Activated naive CD8-positive, alpha-beta T cell treated with anti-CD3 and anti-CD28 coated beads, Interleukin-2, amount 50 U/mL, for 24 hours (primary cell): Measurements from ENCODE around the gene ZBTB7C.

Experiments
- ATAC-seq: fragments of 150-1000 bp; cut with Tn5 transposase; one replicate; pipeline ENCODE4 v1.10.0; 2021
- DNase-seq: peaks from one replicate; pipeline ENCODE4 v3.0.0; 2021
- H3K27ac Mint-ChIP-seq: one replicate; pipeline ENCODE4 v1.8.0; 2021; ENCODE audit warnings: mild to moderate bottlenecking, mixed read lengths
- H3K27me3 Mint-ChIP-seq: one replicate; pipeline ENCODE4 v1.8.0; 2021; ENCODE audit warnings: mixed read lengths
- H3K36me3 Mint-ChIP-seq: one replicate; pipeline ENCODE4 v1.8.0; 2021; ENCODE audit warnings: low read depth, mixed read lengths
- H3K4me1 Mint-ChIP-seq: one replicate; pipeline ENCODE4 v1.8.0; 2021; ENCODE audit warnings: mixed read lengths
- H3K4me3 Mint-ChIP-seq: one replicate; pipeline ENCODE4 v1.8.0; 2021; ENCODE audit warnings: mild to moderate bottlenecking, moderate library complexity, mixed read lengths
- H3K9me3 Mint-ChIP-seq: one replicate; pipeline ENCODE4 v1.8.0; 2021; ENCODE audit warnings: mixed read lengths

The ZBTB7C gene

DNA sequence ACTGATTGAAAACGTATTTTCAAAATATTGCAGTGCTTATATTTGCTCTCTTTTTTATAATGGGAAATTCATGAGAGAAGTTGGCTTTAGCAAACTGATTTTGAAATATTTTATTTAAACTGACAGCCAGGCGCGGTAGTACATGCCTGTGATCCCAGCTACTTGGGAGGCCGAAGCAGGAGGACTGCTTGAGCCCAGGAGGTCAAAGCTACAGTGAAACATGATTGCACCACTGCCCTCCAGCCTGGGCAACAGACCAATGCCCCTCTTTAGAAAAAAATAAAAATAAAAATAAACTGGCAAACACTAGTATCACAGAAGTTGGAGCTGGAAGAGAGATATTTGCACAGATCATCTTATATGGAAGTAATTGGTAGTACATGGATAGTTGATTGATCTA, 20.7 kb downstream of the ZBTB7C start:
- no peak overlapping the region for H3K4me3 Mint-ChIP-seq
- no peaks in the 10 kb centered on the region for H3K9me3 Mint-ChIP-seq
- H3K27ac Mint-ChIP-seq, result no peak overlapping the region
- ATAC-seq, result no peak
- no peak for DNase-seq
- H3K27me3 Mint-ChIP-seq, result peaks cover 29% of the 10 kb centered on the region
- H3K36me3 Mint-ChIP-seq, result no peaks in the 10 kb centered on the region
- no peaks in the 10 kb centered on the region for H3K4me1 Mint-ChIP-seq

DNA sequence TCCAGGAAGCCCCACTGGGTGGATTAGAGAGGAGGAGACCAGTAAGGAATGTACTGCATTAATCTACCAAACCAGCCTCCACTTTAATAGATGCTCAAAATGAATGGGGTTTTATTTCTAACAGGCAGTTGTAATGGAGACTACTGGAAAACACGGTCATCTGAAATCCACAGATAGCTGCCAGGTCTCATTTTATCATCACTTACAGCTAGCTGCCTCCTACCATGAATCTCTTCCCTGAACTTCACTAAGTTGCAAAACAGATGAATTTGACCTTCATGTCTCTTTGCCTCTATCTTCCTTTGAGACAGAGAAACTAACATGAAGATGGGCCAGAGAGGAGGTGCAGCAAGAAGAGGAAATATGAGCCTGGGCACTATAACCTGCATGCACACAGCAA, 21.9 kb downstream of the ZBTB7C start:
- ATAC-seq (no peak), DNase-seq (no peak)
- no peak overlapping the region for H3K27ac Mint-ChIP-seq
- H3K36me3 Mint-ChIP-seq, result no peaks in the 10 kb centered on the region
- H3K9me3 Mint-ChIP-seq, result no peaks in the 10 kb centered on the region
- H3K4me3 Mint-ChIP-seq, result no peak overlapping the region
- no peaks in the 10 kb centered on the region for H3K4me1 Mint-ChIP-seq
- peaks cover 25% of the 10 kb centered on the region for H3K27me3 Mint-ChIP-seq

DNA sequence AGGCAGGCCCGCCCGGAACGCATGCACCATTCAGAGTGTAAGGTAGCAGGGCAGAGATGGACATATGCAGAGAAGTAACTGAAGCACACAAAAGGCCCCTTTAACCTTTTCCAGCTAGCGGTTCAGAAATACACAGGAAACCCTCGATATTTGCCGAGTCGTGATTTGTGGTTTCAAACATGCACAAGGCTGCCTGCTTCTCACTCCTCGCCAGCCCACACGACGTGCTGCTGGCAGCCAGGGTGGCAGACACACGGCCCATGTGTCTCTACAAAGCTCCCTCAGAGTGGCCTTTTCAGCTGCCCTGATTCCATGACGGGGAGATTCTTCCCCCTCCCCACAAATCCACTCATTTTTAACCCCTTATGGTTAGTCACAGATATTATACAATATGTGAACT, 23.6 kb downstream of the ZBTB7C start:
- H3K9me3 Mint-ChIP-seq, result no peaks in the 10 kb centered on the region
- H3K4me1 Mint-ChIP-seq, result no peaks in the 10 kb centered on the region
- DNase-seq (no peak), ATAC-seq (no peak)
- H3K36me3 Mint-ChIP-seq, result no peaks in the 10 kb centered on the region
- peaks cover 15% of the 10 kb centered on the region for H3K27me3 Mint-ChIP-seq
- H3K27ac Mint-ChIP-seq, result no peak overlapping the region
- H3K4me3 Mint-ChIP-seq, result no peak overlapping the region

DNA sequence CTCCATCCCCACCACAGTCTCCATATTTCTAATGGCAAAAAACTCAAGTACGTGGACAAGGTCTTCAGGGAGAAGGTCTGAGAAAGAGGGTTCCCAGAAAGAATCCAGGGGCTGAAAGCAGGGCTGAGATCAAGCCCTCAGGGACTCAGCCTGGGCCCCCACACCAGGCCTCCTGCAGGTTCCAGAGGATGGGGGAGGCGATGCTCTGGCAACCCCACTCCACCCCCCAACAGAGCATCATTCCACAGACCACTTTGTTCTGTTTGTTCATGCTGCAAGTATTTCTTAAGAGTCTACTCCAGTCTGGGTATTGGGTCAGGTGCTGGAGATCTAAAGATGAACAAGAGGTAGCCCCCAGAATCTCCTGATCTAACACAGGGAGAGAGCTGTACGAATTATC, 32.2 kb downstream of the ZBTB7C start:
- no peaks in the 10 kb centered on the region for H3K36me3 Mint-ChIP-seq
- H3K9me3 Mint-ChIP-seq, result no peaks in the 10 kb centered on the region
- no peak overlapping the region for H3K4me3 Mint-ChIP-seq

DNA sequence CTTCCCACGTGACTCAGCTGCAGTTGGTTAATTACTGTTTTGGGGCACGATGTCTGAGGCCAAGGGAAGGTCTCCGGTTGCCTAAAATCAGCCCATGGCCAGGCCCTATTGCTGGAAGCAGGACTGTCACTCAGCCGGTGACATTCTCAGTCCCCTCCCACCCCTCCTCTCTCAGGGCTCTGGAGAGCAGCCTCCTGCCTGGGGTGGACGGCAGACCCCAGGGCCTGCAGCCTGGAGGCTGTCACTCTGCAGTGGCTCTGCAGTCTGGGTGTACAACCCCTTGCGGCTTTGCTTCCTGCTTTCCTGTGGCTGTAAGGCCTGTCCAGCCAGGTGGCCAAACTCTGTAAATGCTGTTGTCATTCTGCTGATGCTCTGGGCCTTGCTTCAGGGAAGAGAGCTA, 32.8 kb downstream of the ZBTB7C start:
- H3K36me3 Mint-ChIP-seq, result no peaks in the 10 kb centered on the region
- H3K4me1 Mint-ChIP-seq, result no peaks in the 10 kb centered on the region
- DNase-seq (no peak), ATAC-seq (no peak)
- peaks cover 6% of the 10 kb centered on the region for H3K27me3 Mint-ChIP-seq
- H3K27ac Mint-ChIP-seq, result no peak overlapping the region
- H3K4me3 Mint-ChIP-seq, result no peak overlapping the region
- H3K9me3 Mint-ChIP-seq, result no peaks in the 10 kb centered on the region

More for the DNA sequence above, 32.2 kb downstream of the ZBTB7C start:
- no peak for ATAC-seq
- DNase-seq, result no peak
- Mint-ChIP-seq H3K4me1 (no peaks in the 10 kb centered on the region), H3K27me3 (peaks cover 6% of the 10 kb centered on the region), H3K27ac (no peak overlapping the region)

DNA sequence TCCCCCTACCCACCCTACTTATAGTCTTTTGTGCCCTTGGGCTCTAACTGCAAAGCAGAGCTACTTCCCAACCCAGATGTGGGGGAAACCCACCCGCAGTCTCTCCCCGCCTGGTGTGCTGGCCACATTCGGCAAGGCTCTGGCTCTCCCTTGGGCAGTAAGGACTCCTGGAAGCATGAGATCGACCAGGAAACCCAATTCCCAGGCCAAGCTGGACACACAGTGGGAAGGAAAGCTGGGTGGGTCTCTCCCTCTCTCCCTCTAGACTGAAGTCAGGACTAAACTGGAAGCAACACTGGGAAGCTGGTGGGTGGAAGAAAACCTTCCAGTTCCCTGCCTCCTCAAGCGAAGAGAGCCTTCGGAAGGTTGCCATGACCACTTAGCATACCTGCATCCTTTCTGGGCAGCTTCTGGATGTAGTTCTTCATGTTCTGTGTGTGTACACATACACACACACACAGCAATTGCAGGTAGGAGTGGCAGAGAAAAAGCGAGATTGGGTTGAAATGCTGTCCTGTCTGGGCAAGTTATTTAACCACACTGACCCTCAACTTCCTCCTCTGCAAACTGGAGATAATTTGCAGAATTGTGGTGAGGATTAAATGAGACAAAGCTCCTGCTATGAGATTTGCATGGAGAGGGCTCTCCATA, 33.9 kb downstream of the ZBTB7C start:
- ATAC-seq, result no peak
- Mint-ChIP-seq H3K9me3 (no peaks in the 10 kb centered on the region), H3K36me3 (no peaks in the 10 kb centered on the region), H3K27ac (no peak overlapping the region), H3K4me3 (no peak overlapping the region), H3K4me1 (no peaks in the 10 kb centered on the region), H3K27me3 (peaks cover 6% of the 10 kb centered on the region)
- DNase-seq, result no peak

DNA sequence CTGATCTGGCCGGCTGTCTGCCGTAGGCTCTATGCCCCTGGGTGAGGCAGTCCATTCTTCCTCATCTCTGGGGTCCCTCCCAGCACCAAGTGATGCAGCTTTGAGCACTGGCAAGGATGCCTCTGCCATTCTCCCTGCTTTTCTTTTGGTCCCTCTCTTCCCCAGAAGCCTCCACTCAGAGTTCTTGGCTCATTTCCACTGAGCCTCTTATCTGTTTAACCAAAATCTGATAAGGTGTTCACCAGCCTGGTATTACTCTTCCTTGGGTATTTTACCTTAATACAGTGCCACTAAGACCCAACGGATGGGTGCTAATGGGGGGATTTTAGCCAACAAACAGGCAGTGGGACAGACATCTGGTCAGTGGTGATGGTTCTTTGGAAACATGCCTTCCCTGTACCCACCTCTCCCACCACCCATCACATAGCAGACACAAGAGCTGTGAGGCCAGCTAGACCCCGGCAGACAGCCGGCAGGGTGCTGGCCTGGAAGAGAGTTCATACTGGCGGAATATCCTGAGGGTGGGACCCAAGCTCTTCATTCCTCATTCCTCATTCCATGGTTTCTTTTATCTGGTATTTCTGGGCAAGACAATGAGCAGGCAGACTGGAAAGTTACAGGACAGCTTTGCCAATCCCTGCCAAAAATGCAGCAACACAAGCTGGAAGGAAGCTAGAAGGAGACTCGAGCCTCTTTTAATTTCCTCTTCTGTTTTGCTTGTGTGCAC, 34.6 kb downstream of the ZBTB7C start:
- peaks cover 1% of the 10 kb centered on the region for H3K9me3 Mint-ChIP-seq
- no peak for DNase-seq
- H3K4me3 Mint-ChIP-seq, result no peak overlapping the region
- H3K27ac Mint-ChIP-seq, result no peak overlapping the region
- peaks cover 6% of the 10 kb centered on the region for H3K27me3 Mint-ChIP-seq
- ATAC-seq, result no peak
- H3K36me3 Mint-ChIP-seq, result no peaks in the 10 kb centered on the region
- no peaks in the 10 kb centered on the region for H3K4me1 Mint-ChIP-seq

DNA sequence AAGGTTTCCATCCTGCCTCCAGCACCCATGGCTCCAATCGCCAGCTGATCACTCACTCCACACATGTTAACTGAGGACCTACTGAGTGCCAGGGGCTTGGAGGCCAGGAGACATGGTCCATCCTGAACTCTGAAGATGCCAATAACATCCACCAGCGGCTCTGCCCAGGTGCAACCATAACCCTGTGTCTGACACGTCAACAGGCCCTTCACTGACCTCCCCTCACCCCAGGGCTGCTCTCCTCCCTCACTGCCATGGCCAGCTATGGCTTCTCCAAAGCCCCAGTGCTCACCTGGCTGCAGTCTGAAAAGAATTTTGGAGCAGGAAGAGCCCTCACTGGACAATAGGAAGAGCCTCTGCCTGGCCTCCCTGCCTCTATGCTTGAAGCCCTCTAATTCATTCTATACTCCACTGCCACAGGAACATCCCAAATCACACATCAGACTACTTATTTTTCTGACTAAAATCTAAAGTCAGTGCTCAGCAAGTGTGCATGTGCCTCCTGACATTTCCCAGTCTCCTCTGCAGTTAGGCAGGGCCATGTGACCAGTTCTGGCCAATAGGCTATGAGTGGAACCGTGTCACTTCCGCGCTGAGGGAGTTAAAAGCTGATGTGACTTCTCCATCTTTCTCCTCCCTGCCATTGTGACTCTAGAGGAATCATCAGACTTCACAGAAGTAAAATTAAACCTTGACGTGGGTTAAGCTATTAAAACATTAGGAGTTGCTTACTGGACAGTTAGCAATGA, 37.2 kb downstream of the ZBTB7C start:
- Mint-ChIP-seq H3K4me3 (no peak overlapping the region), H3K36me3 (no peaks in the 10 kb centered on the region), H3K27ac (no peak overlapping the region), H3K9me3 (peaks cover 15% of the 10 kb centered on the region), H3K4me1 (no peaks in the 10 kb centered on the region), H3K27me3 (peaks cover 1% of the 10 kb centered on the region)
- ATAC-seq (no peak), DNase-seq (no peak)

DNA sequence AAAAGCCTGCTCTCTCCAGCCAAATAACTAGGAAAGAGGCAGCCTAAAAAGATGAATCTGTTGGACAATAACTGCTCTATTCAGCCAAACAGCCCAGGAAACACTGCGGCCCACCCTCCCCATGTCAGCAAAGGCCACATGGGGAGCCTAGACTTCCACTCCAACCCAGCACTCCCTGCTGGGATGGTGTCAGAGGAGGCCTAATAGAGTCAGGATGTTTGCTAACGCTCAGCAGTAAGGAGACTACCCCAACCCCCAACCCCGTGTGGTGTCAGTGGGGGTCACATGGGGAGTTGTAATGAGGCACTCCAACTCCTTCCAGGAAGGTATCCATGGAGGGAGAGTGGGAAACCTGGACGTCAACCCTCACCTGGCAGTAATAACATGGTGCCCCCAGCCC, 41.6 kb downstream of the ZBTB7C start:
- no peak for ATAC-seq
- Mint-ChIP-seq H3K4me3 (no peak overlapping the region), H3K4me1 (no peaks in the 10 kb centered on the region), H3K9me3 (peaks cover 23% of the 10 kb centered on the region), H3K27ac (no peak overlapping the region), H3K36me3 (no peaks in the 10 kb centered on the region), H3K27me3 (peaks cover 5% of the 10 kb centered on the region)
- no peak for DNase-seq

DNA sequence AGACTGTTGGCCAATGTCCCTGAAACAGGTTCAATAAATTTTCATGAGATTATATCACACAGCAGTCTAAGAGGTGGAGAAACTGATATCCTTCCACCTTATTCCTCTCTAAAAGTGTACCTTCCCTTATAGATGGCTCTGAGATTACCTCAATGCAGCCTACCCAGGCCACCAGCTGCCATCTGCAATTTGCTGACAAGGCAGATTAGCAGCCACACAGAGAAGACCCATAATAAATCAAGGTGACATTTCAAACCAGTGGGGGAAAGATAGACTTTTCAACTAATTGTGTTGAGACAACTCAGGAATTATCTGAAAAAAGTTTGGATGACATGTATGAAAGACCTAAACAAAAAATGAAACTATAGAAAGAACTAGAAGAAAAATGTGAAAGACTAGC, 43.2 kb downstream of the ZBTB7C start:
- no peak for DNase-seq
- H3K27ac Mint-ChIP-seq, result no peak overlapping the region
- H3K9me3 Mint-ChIP-seq, result peaks cover 23% of the 10 kb centered on the region
- no peaks in the 10 kb centered on the region for H3K4me1 Mint-ChIP-seq
- no peak for ATAC-seq
- no peaks in the 10 kb centered on the region for H3K36me3 Mint-ChIP-seq
- peaks cover 5% of the 10 kb centered on the region for H3K27me3 Mint-ChIP-seq
- no peak overlapping the region for H3K4me3 Mint-ChIP-seq

DNA sequence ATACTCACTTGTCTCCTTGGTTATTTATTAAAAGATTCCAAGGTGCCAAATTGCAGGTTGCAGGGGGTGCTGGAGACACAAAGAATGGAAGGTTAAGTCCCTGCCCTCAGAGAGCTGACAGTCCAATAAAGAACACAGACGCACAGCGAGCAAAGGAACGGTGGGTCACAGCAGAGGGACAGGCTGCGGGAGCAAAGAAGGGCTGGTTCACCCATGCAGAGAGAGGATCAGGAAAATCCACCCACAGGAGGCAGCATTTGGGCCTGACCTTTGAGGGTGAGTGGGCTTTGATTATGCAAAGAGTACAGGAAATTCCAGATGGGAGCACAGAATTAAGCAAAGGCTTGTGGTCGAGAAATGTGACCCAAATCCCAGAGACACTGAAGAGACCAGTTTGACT, 45.0 kb downstream of the ZBTB7C start:
- H3K27ac Mint-ChIP-seq, result no peak overlapping the region
- peaks cover 19% of the 10 kb centered on the region for H3K9me3 Mint-ChIP-seq
- DNase-seq (no peak), ATAC-seq (no peak)
- peaks cover 7% of the 10 kb centered on the region for H3K27me3 Mint-ChIP-seq
- no peaks in the 10 kb centered on the region for H3K4me1 Mint-ChIP-seq
- H3K36me3 Mint-ChIP-seq, result no peaks in the 10 kb centered on the region
- no peak overlapping the region for H3K4me3 Mint-ChIP-seq

DNA sequence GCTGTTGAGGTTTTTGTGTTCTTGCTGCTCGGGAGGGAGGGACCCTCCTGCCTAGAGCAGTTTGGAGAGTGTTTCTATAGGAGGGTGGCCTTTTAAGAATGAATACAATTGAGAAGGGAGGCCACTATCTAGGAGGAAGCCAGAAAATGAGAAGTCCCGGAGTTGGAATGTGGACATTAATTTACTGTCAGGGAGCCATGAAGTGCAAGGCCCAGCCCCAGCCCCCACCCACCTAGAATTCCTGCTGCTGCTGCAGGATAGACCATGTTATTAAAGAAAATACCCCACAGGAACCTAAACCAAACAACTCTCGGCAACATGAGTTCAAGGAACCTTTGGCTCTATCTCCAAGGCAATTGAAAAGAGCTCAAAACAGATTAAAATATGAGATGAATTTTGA, 46.0 kb downstream of the ZBTB7C start:
- peaks cover 10% of the 10 kb centered on the region for H3K9me3 Mint-ChIP-seq
- DNase-seq (no peak), ATAC-seq (no peak)
- H3K27ac Mint-ChIP-seq, result no peak overlapping the region
- no peaks in the 10 kb centered on the region for H3K4me1 Mint-ChIP-seq
- no peak overlapping the region for H3K4me3 Mint-ChIP-seq
- no peaks in the 10 kb centered on the region for H3K36me3 Mint-ChIP-seq
- H3K27me3 Mint-ChIP-seq, result peaks cover 7% of the 10 kb centered on the region

DNA sequence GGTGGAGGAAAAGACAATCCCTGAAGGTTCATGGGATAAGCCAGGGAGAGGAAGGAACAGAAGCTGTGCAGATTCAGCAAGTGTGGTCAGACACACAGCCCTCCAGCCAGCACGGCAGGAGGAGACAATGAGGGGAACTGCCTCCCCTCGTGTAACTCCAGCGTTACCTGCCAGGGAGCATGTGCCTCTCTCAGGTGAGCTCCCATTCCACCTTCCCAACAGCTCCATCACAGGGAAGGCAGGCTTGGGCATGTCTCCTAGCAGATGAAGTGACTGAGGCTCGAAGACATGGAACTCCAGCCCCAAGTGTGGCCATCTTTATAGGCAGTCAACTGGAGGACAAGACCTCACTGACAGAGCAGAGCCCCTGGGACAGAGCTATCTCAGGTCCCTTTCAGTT, 47.4 kb downstream of the ZBTB7C start:
- ATAC-seq (no peak), DNase-seq (no peak)
- H3K9me3 Mint-ChIP-seq, result peaks cover 8% of the 10 kb centered on the region
- no peaks in the 10 kb centered on the region for H3K4me1 Mint-ChIP-seq
- no peak overlapping the region for H3K27ac Mint-ChIP-seq
- H3K36me3 Mint-ChIP-seq, result no peaks in the 10 kb centered on the region
- H3K4me3 Mint-ChIP-seq, result no peak overlapping the region
- peaks cover 7% of the 10 kb centered on the region for H3K27me3 Mint-ChIP-seq

DNA sequence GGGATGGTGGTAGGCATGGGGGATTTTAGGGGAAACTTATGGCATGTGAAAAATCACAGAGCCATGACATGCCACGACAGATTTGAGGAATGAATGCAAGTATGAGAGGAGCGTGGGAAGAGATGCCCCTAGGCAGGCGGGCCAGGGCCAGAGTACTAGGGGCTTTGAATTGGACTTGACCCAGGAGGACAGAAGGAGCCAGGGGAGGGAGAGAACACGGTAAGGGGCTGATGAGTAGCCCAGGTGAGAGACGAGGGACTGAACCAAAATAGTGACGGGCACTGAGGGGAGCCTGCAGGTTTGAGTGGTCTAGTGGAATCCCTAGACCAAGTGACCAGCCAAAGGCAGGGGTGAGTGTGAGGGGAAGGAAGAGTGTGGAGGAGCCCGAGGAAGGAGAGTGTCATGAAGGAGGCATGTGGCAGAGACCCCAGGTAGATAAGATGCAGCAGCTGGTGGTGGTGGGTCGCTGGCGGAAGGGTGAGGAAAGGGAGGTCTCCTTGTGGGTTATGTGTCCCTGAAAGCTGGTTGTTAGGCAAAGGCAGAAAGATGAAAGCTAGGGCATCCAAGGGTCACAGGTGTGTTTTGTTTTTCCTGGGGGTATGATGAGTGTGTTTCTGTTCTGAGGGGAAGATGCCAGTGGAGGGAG, 48.7 kb downstream of the ZBTB7C start:
- DNase-seq (no peak), ATAC-seq (no peak)
- no peak overlapping the region for H3K4me3 Mint-ChIP-seq
- H3K9me3 Mint-ChIP-seq, result peaks cover 8% of the 10 kb centered on the region
- peaks cover 7% of the 10 kb centered on the region for H3K27me3 Mint-ChIP-seq
- H3K27ac Mint-ChIP-seq, result no peak overlapping the region
- H3K36me3 Mint-ChIP-seq, result no peaks in the 10 kb centered on the region
- H3K4me1 Mint-ChIP-seq, result no peaks in the 10 kb centered on the region

DNA sequence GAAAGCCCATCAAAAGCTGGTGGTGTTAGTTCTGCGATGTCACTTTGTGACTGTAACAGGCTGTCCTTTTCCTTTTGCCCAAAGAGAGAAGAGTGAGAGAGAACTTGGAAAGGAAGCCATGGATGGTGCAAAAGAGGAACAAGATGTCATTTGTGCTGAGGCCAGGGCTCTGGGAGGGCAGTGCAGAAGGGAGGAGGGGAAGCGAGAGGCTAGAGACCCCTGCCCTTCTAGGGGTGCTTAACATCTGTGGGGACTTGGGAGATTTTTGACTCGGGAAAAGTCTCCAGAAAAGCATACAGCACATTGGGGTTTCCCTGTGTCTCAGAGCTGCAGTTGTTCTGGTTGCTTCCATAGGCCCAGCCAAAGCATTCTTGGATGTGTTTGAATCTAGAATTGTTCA, 49.6 kb downstream of the ZBTB7C start:
- Mint-ChIP-seq H3K4me3 (no peak overlapping the region), H3K9me3 (peaks cover 5% of the 10 kb centered on the region), H3K4me1 (no peaks in the 10 kb centered on the region), H3K27ac (no peak overlapping the region), H3K27me3 (peaks cover 7% of the 10 kb centered on the region), H3K36me3 (no peaks in the 10 kb centered on the region)
- ATAC-seq (no peak), DNase-seq (no peak)
